ENCODE measurements around the gene NOTCH1. TPM values are rescaled to one million over a fixed set of nuclear protein-coding genes. Genes with fewer than 3 reads are reported as not detected.

NOTCH1 gene
- total RNA-seq, 1 donor from 2014 or later = 34.1 TPM

DNA sequence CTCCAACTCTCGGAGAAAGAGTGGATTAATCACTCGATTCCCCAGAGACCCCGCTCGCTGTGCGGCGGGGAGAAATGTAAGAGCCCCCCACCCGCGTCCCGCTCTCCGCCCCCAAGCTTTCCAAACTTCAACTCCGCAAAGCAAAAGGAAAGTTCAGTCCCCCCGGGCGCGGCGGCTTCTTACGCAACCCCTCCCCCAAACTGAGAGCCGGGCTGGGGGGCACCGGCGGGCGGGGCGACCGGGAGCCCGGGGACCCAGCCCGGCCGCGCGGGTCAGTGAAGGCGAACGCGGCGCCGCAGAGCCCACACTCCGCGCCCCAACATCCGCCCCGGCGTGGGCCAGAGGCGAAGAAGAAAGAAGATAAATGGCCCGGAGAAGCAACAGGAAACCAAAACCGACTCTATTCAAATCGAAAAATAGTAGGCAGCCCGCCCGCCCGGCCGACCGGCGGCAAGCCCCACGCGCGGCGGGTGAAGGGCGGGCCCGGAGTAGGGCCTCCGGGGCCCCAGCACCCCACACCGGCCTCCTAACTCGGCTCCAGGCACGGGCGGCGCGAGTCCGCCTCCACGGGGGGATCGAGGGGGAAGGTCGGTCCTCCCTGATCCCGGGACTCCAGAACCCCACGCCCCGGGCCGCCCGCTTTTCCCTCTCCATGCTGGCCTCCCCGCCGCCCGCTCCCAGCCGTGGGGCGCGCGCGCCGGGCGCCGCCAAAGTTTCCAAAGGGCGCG lies 720 bp downstream of the NOTCH1 start:
- peak overlapping the region; percentile 96 for H3K4me2 ChIP-seq (ENCODE audit: low read length)
- peak overlapping the region; percentile 12 for H3K27ac ChIP-seq (ENCODE audit: low read depth, low read length)
- H3K79me2 ChIP-seq (ENCODE audit: insufficient read depth, low read length) = peaks cover 42% of the 10 kb centered on the region
- peak overlapping the region; percentile 77 for H3K9ac ChIP-seq (ENCODE audit: low read length)
- no peak for TF ChIP-seq EZH2 (IDR thresholded peaks at IDR 0.05; ENCODE audit: insufficient read depth, low read length)
- TF ChIP-seq, protein P1, sequence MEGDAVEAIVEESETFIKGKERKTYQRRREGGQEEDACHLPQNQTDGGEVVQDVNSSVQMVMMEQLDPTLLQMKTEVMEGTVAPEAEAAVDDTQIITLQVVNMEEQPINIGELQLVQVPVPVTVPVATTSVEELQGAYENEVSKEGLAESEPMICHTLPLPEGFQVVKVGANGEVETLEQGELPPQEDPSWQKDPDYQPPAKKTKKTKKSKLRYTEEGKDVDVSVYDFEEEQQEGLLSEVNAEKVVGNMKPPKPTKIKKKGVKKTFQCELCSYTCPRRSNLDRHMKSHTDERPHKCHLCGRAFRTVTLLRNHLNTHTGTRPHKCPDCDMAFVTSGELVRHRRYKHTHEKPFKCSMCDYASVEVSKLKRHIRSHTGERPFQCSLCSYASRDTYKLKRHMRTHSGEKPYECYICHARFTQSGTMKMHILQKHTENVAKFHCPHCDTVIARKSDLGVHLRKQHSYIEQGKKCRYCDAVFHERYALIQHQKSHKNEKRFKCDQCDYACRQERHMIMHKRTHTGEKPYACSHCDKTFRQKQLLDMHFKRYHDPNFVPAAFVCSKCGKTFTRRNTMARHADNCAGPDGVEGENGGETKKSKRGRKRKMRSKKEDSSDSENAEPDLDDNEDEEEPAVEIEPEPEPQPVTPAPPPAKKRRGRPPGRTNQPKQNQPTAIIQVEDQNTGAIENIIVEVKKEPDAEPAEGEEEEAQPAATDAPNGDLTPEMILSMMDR (IDR thresholded peaks at IDR 0.05; ENCODE audit: insufficient read depth, low read depth, low read length) = no peak
- H3K36me3 ChIP-seq (ENCODE audit: insufficient read depth, low read length) = no peaks in the 10 kb centered on the region
- H3K27ac Mint-ChIP-seq (ENCODE audit: unreplicated experiment) = peak overlapping the region; percentile 47
- peak overlapping the region; percentile 90 for H3K4me3 Mint-ChIP-seq (ENCODE audit: unreplicated experiment)
- H3K9me3 ChIP-seq (ENCODE audit: insufficient read depth, low read depth, low read length) = no peaks in the 10 kb centered on the region
- DNase-seq (ENCODE audit: low read depth) (no peak), FAIRE-seq (no peak)
- H3K4me3 ChIP-seq (ENCODE audit: insufficient read depth, low read depth, low read length) = peak overlapping the region; percentile 70
- H3K9me3 Mint-ChIP-seq (ENCODE audit: unreplicated experiment) = no peaks in the 10 kb centered on the region
- H3K4me1 Mint-ChIP-seq (ENCODE audit: low read depth, unreplicated experiment) = no peaks in the 10 kb centered on the region
- H3K4me1 ChIP-seq (ENCODE audit: insufficient read depth, low read length) = peaks cover 31% of the 10 kb centered on the region
- H3K36me3 Mint-ChIP-seq (ENCODE audit: low read depth, unreplicated experiment) = peaks cover 8% of the 10 kb centered on the region
- no peaks in the 10 kb centered on the region for H3K27me3 Mint-ChIP-seq (ENCODE audit: low read depth, unreplicated experiment)
- H4K20me1 ChIP-seq (ENCODE audit: insufficient read depth, low read length) = peaks cover 46% of the 10 kb centered on the region
- H2AFZ ChIP-seq (ENCODE audit: low read depth, low read length) = peak overlapping the region; percentile 47
- H3K27me3 ChIP-seq (ENCODE audit: insufficient read depth, low read length) = no peaks in the 10 kb centered on the region

DNA sequence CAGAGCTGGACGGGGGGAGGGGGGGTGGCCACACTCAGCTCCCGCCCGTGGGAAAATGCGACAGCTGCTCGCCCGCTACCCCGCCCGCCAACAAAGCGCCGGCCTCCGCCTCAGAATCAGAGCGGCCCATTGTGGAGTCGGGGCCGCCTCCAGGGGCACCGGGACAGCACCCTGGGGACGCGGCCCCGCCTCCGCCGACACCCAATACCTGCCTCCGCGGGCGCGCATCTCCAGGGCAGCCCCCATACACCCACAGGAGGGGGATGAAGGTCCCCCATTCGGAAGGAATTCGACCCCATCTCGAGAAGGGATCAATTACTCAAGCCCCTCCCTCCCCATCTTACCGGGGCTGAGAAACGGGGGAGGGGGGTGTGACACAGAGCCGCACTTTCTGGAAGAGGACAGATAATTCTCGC lies 1.3 kb downstream of the NOTCH1 start:
- Mint-ChIP-seq H3K27ac (ENCODE audit: unreplicated experiment) (peak overlapping the region; percentile 47), H3K27me3 (ENCODE audit: low read depth, unreplicated experiment) (no peaks in the 10 kb centered on the region), H3K4me1 (ENCODE audit: low read depth, unreplicated experiment) (no peaks in the 10 kb centered on the region), H3K9me3 (ENCODE audit: unreplicated experiment) (no peaks in the 10 kb centered on the region), H3K4me3 (ENCODE audit: unreplicated experiment) (peak overlapping the region; percentile 90), H3K36me3 (ENCODE audit: low read depth, unreplicated experiment) (peaks cover 8% of the 10 kb centered on the region)
- Histone ChIP-seq H3K9me3 (ENCODE audit: insufficient read depth, low read depth, low read length) (no peaks in the 10 kb centered on the region), H3K36me3 (ENCODE audit: insufficient read depth, low read length) (no peaks in the 10 kb centered on the region), H3K27ac (ENCODE audit: low read depth, low read length) (no peak overlapping the region), H3K4me2 (ENCODE audit: low read length) (peak overlapping the region; percentile 96), H4K20me1 (ENCODE audit: insufficient read depth, low read length) (peaks cover 52% of the 10 kb centered on the region), H3K79me2 (ENCODE audit: insufficient read depth, low read length) (peaks cover 48% of the 10 kb centered on the region), H3K27me3 (ENCODE audit: insufficient read depth, low read length) (no peaks in the 10 kb centered on the region), H3K4me1 (ENCODE audit: insufficient read depth, low read length) (peaks cover 37% of the 10 kb centered on the region), H3K9ac (ENCODE audit: low read length) (peak overlapping the region; percentile 77), H3K4me3 (ENCODE audit: insufficient read depth, low read depth, low read length) (peak overlapping the region; percentile 70), H2AFZ (ENCODE audit: low read depth, low read length) (peak overlapping the region; percentile 47)
- FAIRE-seq (no peak), DNase-seq (ENCODE audit: low read depth) (no peak)
- TF ChIP-seq EZH2 (IDR thresholded peaks at IDR 0.05; ENCODE audit: insufficient read depth, low read length) = no peak
- TF ChIP-seq, protein P1 (IDR thresholded peaks at IDR 0.05; ENCODE audit: insufficient read depth, low read depth, low read length) = no peak
